Neuronal stem cell (in vitro differentiated cells): ENCODE measurements around the gene HS3ST5.

Experiments used
- DNase-seq: peaks from one replicate; pipeline ENCODE4 v3.0.0-alpha.2; 2013; ENCODE audit warnings: low spot score
- H2AFZ ChIP-seq: one replicate; pipeline ENCODE4 v1.6.1; 2013; ENCODE audit warnings: mild to moderate bottlenecking, low read length, inconsistent platforms
- H2AK5ac ChIP-seq: 2 replicates; pipeline ENCODE4 v1.6.1; 2013; ENCODE audit warnings: low read depth, mild to moderate bottlenecking, inconsistent platforms, low read length, moderate library complexity, mixed read lengths
- H2BK120ac ChIP-seq: 2 replicates; pipeline ENCODE4 v1.6.1; 2013; ENCODE audit warnings: low read depth, mild to moderate bottlenecking, inconsistent platforms, low read length, moderate library complexity, mixed read lengths
- H2BK12ac ChIP-seq: one replicate; pipeline ENCODE4 v1.6.1; 2013; ENCODE audit warnings: low read length, inconsistent platforms
- H2BK15ac ChIP-seq: 2 replicates; pipeline ENCODE4 v1.6.1; 2013; ENCODE audit warnings: mild to moderate bottlenecking, low read length, inconsistent platforms, mixed read lengths
- H2BK5ac ChIP-seq: one replicate; pipeline ENCODE4 v1.6.1; 2013; ENCODE audit warnings: inconsistent platforms, mild to moderate bottlenecking, low read length, moderate library complexity
- H3K14ac ChIP-seq: one replicate; pipeline ENCODE4 v1.6.1; 2013; ENCODE audit warnings: low read length, inconsistent platforms
- H3K18ac ChIP-seq: 2 replicates; pipeline ENCODE4 v1.6.1; 2013; ENCODE audit warnings: low read length, inconsistent platforms
- H3K23ac ChIP-seq: 2 replicates; pipeline ENCODE4 v1.6.1; 2013; ENCODE audit warnings: low read depth, mild to moderate bottlenecking, mixed read lengths, low read length, inconsistent platforms; ENCODE audit not compliant: poor library complexity
- H3K27ac ChIP-seq: replicated peaks from 3 replicates; pipeline ENCODE4 v1.5.1; 2013; ENCODE audit warnings: low read length, inconsistent platforms
- H3K27me3 ChIP-seq, 3 experiments: 2 replicates each; pipeline ENCODE4 v1.6.1; 2013; ENCODE audit warnings: low read length in 3 of 3, mild to moderate bottlenecking in 2 of 3, inconsistent platforms in 1 of 3, low read depth in 1 of 3, mixed read lengths in 1 of 3, moderate library complexity in 1 of 3; ENCODE audit not compliant: control insufficient read depth in 3 of 3, insufficient read depth in 3 of 3
- H3K36me3 ChIP-seq, 2 donors: replicated peaks in 1 of 2; 2 replicates each; pipeline ENCODE4 v1.6.1; 2013; ENCODE audit warnings: low read length in 2 of 2; ENCODE audit not compliant: control insufficient read depth in 2 of 2, insufficient read depth in 2 of 2
- H3K4ac ChIP-seq: 2 replicates; pipeline ENCODE4 v1.6.1; 2013; ENCODE audit warnings: inconsistent platforms, mild to moderate bottlenecking, low read length, moderate library complexity
- H3K4me1 ChIP-seq, 2 donors: 1 replicate in 1 of 2; 2 replicates in 1 of 2; pipeline ENCODE4 v1.6.1; 2013; ENCODE audit warnings: low read length in 2 of 2, low read depth in 1 of 2; ENCODE audit not compliant: control insufficient read depth in 2 of 2, insufficient read depth in 1 of 2
- H3K4me2 ChIP-seq: one replicate; pipeline ENCODE4 v1.6.1; 2013; ENCODE audit warnings: mild to moderate bottlenecking, low read length, inconsistent platforms; ENCODE audit not compliant: insufficient read depth, poor library complexity, severe bottlenecking
- H3K4me3 ChIP-seq, 2 donors: 2 replicates each; pipeline ENCODE4 v1.5.1; 2013; ENCODE audit warnings: low read length in 2 of 2, mild to moderate bottlenecking in 2 of 2, inconsistent platforms in 1 of 2, moderate library complexity in 1 of 2
- H3K79me1 ChIP-seq: one replicate; pipeline ENCODE4 v1.6.1; 2013; ENCODE audit warnings: low read depth, mild to moderate bottlenecking, inconsistent platforms, low read length, moderate library complexity
- H3K9ac ChIP-seq: one replicate; pipeline ENCODE4 v1.6.1; 2013; ENCODE audit warnings: mild to moderate bottlenecking, low read depth, low read length, inconsistent platforms; ENCODE audit not compliant: poor library complexity
- H3K9me3 ChIP-seq, 2 donors: replicated peaks in 1 of 2; 2 replicates each; pipeline versions ENCODE3 to v1.6.1; 2013; ENCODE audit warnings: low read length in 2 of 2, mild to moderate bottlenecking in 2 of 2, inconsistent platforms in 1 of 2, low read depth in 1 of 2, mixed read lengths in 1 of 2, moderate library complexity in 1 of 2; ENCODE audit not compliant: control insufficient read depth in 2 of 2, insufficient read depth in 1 of 2
- H4K8ac ChIP-seq: one replicate; pipeline ENCODE4 v1.6.1; 2013; ENCODE audit warnings: low read depth, mild to moderate bottlenecking, inconsistent platforms, low read length, moderate library complexity
- H4K91ac ChIP-seq: one replicate; pipeline ENCODE4 v1.6.1; 2013; ENCODE audit warnings: low read length, low read depth, mild to moderate bottlenecking, inconsistent platforms; ENCODE audit not compliant: poor library complexity
- WGBS, 2 donors: extraction: QIAGEN DNeasy Blood & Tissue Kit; methylation state at CpG; one replicate each; pipeline ENCODE4 v1.1.7; 2013; ENCODE audit warnings: missing lambda C conversion rate in 2 of 2, mixed read lengths in 1 of 2; ENCODE audit not compliant: insufficient read length in 2 of 2, insufficient replicate concordance in 1 of 2; ENCODE audit errors: extremely low coverage in 2 of 2; 5-methylcytosine and 5-hydroxymethylcytosine counted together

HS3ST5 gene

DNA sequence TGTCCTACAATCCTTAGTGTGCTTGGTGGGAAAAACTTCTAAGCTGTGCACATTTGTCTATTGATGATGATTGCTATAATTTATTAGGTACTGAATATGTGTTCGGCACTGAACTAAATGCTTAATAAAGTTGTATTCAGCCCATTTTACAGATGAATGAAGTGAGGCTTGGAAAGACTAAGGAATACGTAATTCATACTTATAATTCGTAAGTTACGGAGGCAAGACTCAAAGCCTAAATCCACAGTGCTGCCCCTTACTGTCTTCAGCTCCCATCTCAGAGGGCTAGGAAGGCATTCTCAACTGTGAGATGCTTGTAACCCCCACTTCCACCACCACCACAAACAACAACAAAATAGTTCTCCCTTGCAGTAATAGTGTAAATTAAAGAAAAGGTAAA, 171.3 kb downstream of the HS3ST5 start:
- H3K9me3 ChIP-seq: no peaks in the 10 kb centered on the region
- H3K36me3 ChIP-seq: no peaks in the 10 kb centered on the region
- no peak overlapping the region for H3K9ac ChIP-seq
- no peak overlapping the region for H2AFZ ChIP-seq
- peaks cover 0 to 5% of the 10 kb centered on the region in 2 donors for H3K4me1 ChIP-seq
- no peak overlapping the region for H3K4me3 ChIP-seq
- no CpG with 5 or more reads among the region's 4 CpGs for WGBS, 2 donors
- no peak overlapping the region for H2AK5ac ChIP-seq
- H4K91ac ChIP-seq: no peak overlapping the region
- no peak overlapping the region for H2BK5ac ChIP-seq
- H3K23ac ChIP-seq: no peak overlapping the region
- H3K18ac ChIP-seq: no peak overlapping the region
- no peak overlapping the region for H2BK120ac ChIP-seq
- no peak overlapping the region for H2BK12ac ChIP-seq
- H3K79me1 ChIP-seq: no peaks in the 10 kb centered on the region
- H3K14ac ChIP-seq: no peak overlapping the region
- no peak overlapping the region for H3K4me2 ChIP-seq
- no peak overlapping the region for H2BK15ac ChIP-seq
- H4K8ac ChIP-seq: no peak overlapping the region
- no peak overlapping the region for H3K27ac ChIP-seq
- no peak for DNase-seq
- H3K27me3 ChIP-seq: no peaks in the 10 kb centered on the region
- no peak overlapping the region for H3K4ac ChIP-seq

DNA sequence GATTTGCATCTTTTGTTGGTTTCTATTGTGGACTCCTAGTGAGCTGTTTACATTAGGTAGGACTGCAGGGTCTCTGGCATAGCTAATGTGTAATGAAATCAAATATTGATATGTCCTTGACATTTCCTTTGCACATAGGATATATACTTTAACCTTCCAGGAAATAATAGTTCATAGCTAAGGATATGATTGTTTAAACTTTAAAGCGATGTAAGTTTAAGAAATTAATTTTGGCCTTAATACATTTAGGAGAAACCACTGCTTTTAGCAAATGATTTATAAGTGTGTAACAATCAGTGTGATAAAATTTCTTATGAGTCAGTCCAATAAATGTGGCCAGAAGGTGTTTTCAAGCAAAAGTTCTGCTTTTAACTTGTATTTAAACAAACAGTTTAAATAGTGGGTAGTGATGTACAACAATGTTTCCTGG, 171.8 kb downstream of the HS3ST5 start:
- no peak overlapping the region for H3K9ac ChIP-seq
- H2BK15ac ChIP-seq: no peak overlapping the region
- no peak overlapping the region for H2AFZ ChIP-seq
- no peaks in the 10 kb centered on the region for H3K27me3 ChIP-seq
- no peak overlapping the region for H2AK5ac ChIP-seq
- H3K4ac ChIP-seq: no peak overlapping the region
- H3K27ac ChIP-seq: no peak overlapping the region
- no peak overlapping the region for H3K14ac ChIP-seq
- H2BK12ac ChIP-seq: no peak overlapping the region
- H2BK5ac ChIP-seq: no peak overlapping the region
- WGBS, 2 donors: no CpG with 5 or more reads among the region's 1 CpG
- H3K4me3 ChIP-seq: no peak overlapping the region
- H3K79me1 ChIP-seq: no peaks in the 10 kb centered on the region
- no peak overlapping the region for H3K4me2 ChIP-seq
- H3K18ac ChIP-seq: no peak overlapping the region
- no peak overlapping the region for H4K8ac ChIP-seq
- H3K23ac ChIP-seq: no peak overlapping the region
- H4K91ac ChIP-seq: no peak overlapping the region
- H2BK120ac ChIP-seq: no peak overlapping the region
- peaks cover 0 to 5% of the 10 kb centered on the region in 2 donors for H3K4me1 ChIP-seq
- no peak for DNase-seq
- H3K9me3 ChIP-seq: no peaks in the 10 kb centered on the region
- no peaks in the 10 kb centered on the region for H3K36me3 ChIP-seq

DNA sequence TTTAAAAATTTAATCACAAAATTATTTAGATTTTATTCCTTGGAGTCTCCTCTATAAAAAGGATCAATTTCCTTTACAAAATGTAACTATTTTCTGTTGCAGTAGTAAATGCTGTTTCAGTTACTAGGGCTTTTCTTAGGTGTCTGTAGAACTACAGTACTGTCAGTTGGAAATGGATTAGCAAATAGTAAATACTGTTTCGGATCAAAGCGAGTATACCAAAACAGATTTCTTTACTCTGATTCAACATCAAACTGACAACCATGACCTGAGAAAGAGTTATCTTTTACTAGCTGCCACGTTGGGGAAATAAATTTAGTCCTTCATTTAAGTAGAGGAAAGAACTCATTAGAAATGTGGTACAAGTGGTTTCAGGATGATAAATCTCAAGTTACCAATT, 172.5 kb downstream of the HS3ST5 start:
- no peak overlapping the region for H2BK5ac ChIP-seq
- no peak overlapping the region for H4K91ac ChIP-seq
- no peak overlapping the region for H3K27ac ChIP-seq
- no peak overlapping the region for H3K4ac ChIP-seq
- peaks cover 0 to 5% of the 10 kb centered on the region in 2 donors for H3K4me1 ChIP-seq
- no peak for DNase-seq
- H3K4me3 ChIP-seq: no peak overlapping the region
- WGBS, 2 donors: no CpG with 5 or more reads among the region's 3 CpGs
- no peaks in the 10 kb centered on the region for H3K79me1 ChIP-seq
- H3K36me3 ChIP-seq: no peaks in the 10 kb centered on the region
- H3K9me3 ChIP-seq: no peaks in the 10 kb centered on the region
- H3K23ac ChIP-seq: no peak overlapping the region
- H3K4me2 ChIP-seq: no peak overlapping the region
- no peak overlapping the region for H3K14ac ChIP-seq
- H3K9ac ChIP-seq: no peak overlapping the region
- no peak overlapping the region for H3K18ac ChIP-seq
- no peak overlapping the region for H2BK12ac ChIP-seq
- no peak overlapping the region for H2AFZ ChIP-seq
- no peak overlapping the region for H4K8ac ChIP-seq
- no peak overlapping the region for H2BK15ac ChIP-seq
- no peak overlapping the region for H2BK120ac ChIP-seq
- H2AK5ac ChIP-seq: no peak overlapping the region
- no peaks in the 10 kb centered on the region for H3K27me3 ChIP-seq

DNA sequence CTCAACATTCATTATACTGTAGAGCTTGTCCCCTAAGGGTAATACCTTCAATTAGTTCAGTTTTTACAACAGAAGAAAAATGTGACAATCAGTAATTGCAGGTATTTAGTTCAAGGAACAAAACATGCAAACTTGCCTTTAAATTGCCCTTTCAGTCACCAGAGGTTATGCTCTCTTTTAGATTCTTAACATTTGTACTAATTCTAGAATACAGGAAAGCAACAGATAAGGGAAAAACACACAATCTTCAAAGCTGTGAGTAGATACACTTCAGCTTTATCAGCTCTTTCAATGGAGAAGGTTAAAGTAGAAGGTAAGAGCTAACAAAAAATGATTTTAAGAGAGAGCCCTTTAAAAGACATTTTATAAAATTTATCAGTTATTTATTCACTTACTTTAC, 173.1 kb downstream of the HS3ST5 start:
- no peak overlapping the region for H3K9ac ChIP-seq
- no peaks in the 10 kb centered on the region for H3K36me3 ChIP-seq
- H4K91ac ChIP-seq: no peak overlapping the region
- H3K14ac ChIP-seq: no peak overlapping the region
- no peak overlapping the region for H2BK5ac ChIP-seq
- H2AK5ac ChIP-seq: no peak overlapping the region
- H3K18ac ChIP-seq: no peak overlapping the region
- no peak for DNase-seq
- H3K4me3 ChIP-seq: no peak overlapping the region
- H2BK120ac ChIP-seq: no peak overlapping the region
- H3K27ac ChIP-seq: no peak overlapping the region
- no peak overlapping the region for H2BK12ac ChIP-seq
- no peaks in the 10 kb centered on the region for H3K27me3 ChIP-seq
- H3K4me2 ChIP-seq: no peak overlapping the region
- no peak overlapping the region for H3K23ac ChIP-seq
- no peak overlapping the region for H4K8ac ChIP-seq
- no peak overlapping the region for H2AFZ ChIP-seq
- no peak overlapping the region for H3K4ac ChIP-seq
- H3K4me1 ChIP-seq: peaks cover 0 to 5% of the 10 kb centered on the region in 2 donors
- H3K9me3 ChIP-seq: no peaks in the 10 kb centered on the region
- H2BK15ac ChIP-seq: no peak overlapping the region
- H3K79me1 ChIP-seq: no peaks in the 10 kb centered on the region
